ENCODE measurements around the gene SCN9A. TPM values are rescaled to one million over a fixed set of nuclear protein-coding genes. Genes with fewer than 3 reads are reported as not detected.

The SCN9A gene
- total and polyA plus RNA-seq, 2 of the 4 experiments (the other 2 are of a cell fraction): 40.1 to 135 TPM

DNA sequence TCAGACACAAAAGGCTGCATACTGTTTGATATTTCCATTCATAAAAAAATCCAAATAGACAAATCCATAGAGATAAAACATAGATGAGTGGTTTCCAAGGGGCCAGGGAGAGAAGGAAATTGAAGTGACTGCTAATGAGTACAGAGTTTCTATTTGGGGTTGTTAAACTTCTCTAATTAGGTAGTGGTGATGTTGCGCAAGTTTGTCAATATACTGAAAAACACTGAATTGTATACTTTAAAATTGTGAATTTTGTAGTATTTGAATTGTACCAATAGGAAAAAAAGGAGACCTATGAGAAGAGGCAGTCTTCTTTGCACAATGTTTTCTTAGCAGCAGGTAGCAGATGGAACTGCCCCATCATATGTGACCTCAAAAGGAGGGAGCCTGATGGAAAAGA lies 71.1 kb downstream of the SCN9A start:
- H3K36me3 ChIP-seq (ENCODE audit: control insufficient read depth, insufficient read depth, low read length): peaks cover 3% of the 10 kb centered on the region; the same call in 1 of the 2 replicates
- no peak overlapping the region for H3K18ac ChIP-seq (ENCODE audit: low read depth, low read length)
- H3K9ac ChIP-seq (ENCODE audit: low read depth, low read length): no peak overlapping the region
- ChIA-PET CTCF (interaction anchor here (0.6 kb wide), 1 partner anchor 123 kb away, joined by 6 read pairs; no protein-coding TSS in a partner anchor), POLR2A (ENCODE audit: unreplicated experiment) (no interaction called here)
- H3K23ac ChIP-seq (ENCODE audit: low read depth, low read length): no peak overlapping the region
- no peak overlapping the region for H2AFZ ChIP-seq (replicated peaks; ENCODE audit: low read length, poor library complexity)
- H2AK9ac ChIP-seq (replicated peaks; ENCODE audit: low read depth, low read length, poor library complexity): no peak overlapping the region
- no peaks in the 10 kb centered on the region for H3K9me1 ChIP-seq (ENCODE audit: insufficient read depth, low read length)
- BruUV-seq (replicated peaks): no TSS peak
- H4K91ac ChIP-seq (ENCODE audit: insufficient read depth, low read depth, low read length): no peak overlapping the region
- H2BK20ac ChIP-seq (ENCODE audit: low read depth, low read length): no peak overlapping the region
- H2AK5ac ChIP-seq (ENCODE audit: low read depth, low read length): no peak overlapping the region
- H3K9me3 ChIP-seq (ENCODE audit: control insufficient read depth, insufficient read depth, low read length): no peaks in the 10 kb centered on the region
- H4K5ac ChIP-seq (ENCODE audit: low read depth, low read length): no peak overlapping the region
- no CpG with 5 or more reads among the region's 1 CpG for WGBS, 2 experiments (ENCODE audit: extremely low coverage in 2 of 2, insufficient read length in 1 of 2)
- H3K56ac ChIP-seq (ENCODE audit: extremely low read depth, insufficient read depth, low read length): no peak overlapping the region
- no peak overlapping the region for H4K8ac ChIP-seq (ENCODE audit: low read depth in 2 of 2, low read length in 2 of 2)
- H4K20me1 ChIP-seq (ENCODE audit: insufficient read depth, low read length): no peaks in the 10 kb centered on the region
- dilution Hi-C loops (cut with HindIII; ENCODE audit: low sequenced_read_pairs, unreplicated experiment): no loop called here
- peak; percentile 73 for TF ChIP-seq CEBPB (IDR thresholded peaks at IDR 0.05; ENCODE audit: low read depth, low read length)
- TF ChIP-seq RFX5 (IDR thresholded peaks at IDR 0.05; ENCODE audit: low read depth, low read length): no peak
- H2BK15ac ChIP-seq (ENCODE audit: low read depth, low read length): no peak overlapping the region
- no peak overlapping the region for H3K4ac ChIP-seq (ENCODE audit: low read depth, low read length)
- H3K27ac ChIP-seq (ENCODE audit: insufficient read depth, low read length): no peak overlapping the region
- no peak overlapping the region for H2BK120ac ChIP-seq (ENCODE audit: low read depth, low read length)
- H3K14ac ChIP-seq (replicated peaks; ENCODE audit: low read depth, low read length): no peak overlapping the region
- no peak for DNase-seq
- H3K4me3 ChIP-seq (ENCODE audit: insufficient read depth, low read depth, low read length): no peak overlapping the region
- no peaks in the 10 kb centered on the region for H3K4me1 ChIP-seq (ENCODE audit: control insufficient read depth, insufficient read depth, low read length)
- intact Hi-C loops (cut with micrococcal nuclease): no loop called here
- no peak overlapping the region for H2BK5ac ChIP-seq (ENCODE audit: low read depth, low read length, poor library complexity, severe bottlenecking)
- H3K79me1 ChIP-seq (ENCODE audit: low read depth in 1 of 2, low read length in 2 of 2): peaks cover 9 to 11% of the 10 kb centered on the region in 2 experiments; a peak in 3 of 4 replicates
- H3K27me3 ChIP-seq (ENCODE audit: control insufficient read depth, insufficient read depth, low read length): no peaks in the 10 kb centered on the region
- no peak for ATAC-seq (ENCODE audit: low read depth)
- in situ Hi-C loops (cut with MboI; ENCODE audit: low sequenced_read_pairs): no loop called here
- H3K4me2 ChIP-seq (ENCODE audit: low read depth, low read length): no peak overlapping the region
